Endothelial cell (in vitro differentiated cells): ENCODE measurements around the gene CDR2. TPM values are rescaled to one million over a fixed set of nuclear protein-coding genes. Genes with fewer than 3 reads are reported as not detected.

Source experiments
- DNase-seq: peaks from one replicate; pipeline ENCODE4 v3.0.0; 2021; ENCODE audit warnings: low spot score
- H3K27ac Mint-ChIP-seq: one replicate; pipeline ENCODE4 v1.8.0; 2021; ENCODE audit warnings: mixed read lengths, inconsistent platforms; ENCODE audit not compliant: unreplicated experiment
- H3K27me3 Mint-ChIP-seq: one replicate; pipeline ENCODE4 v1.8.0; 2021; ENCODE audit warnings: mild to moderate bottlenecking, moderate library complexity, mixed read lengths, inconsistent platforms; ENCODE audit not compliant: unreplicated experiment
- H3K36me3 Mint-ChIP-seq: one replicate; pipeline ENCODE4 v1.8.0; 2021; ENCODE audit warnings: mild to moderate bottlenecking, low read depth, mixed read lengths, inconsistent platforms; ENCODE audit not compliant: unreplicated experiment
- H3K4me1 Mint-ChIP-seq: one replicate; pipeline ENCODE4 v1.8.0; 2021; ENCODE audit warnings: mild to moderate bottlenecking, mixed read lengths, inconsistent platforms; ENCODE audit not compliant: unreplicated experiment
- H3K4me3 Mint-ChIP-seq: one replicate; pipeline ENCODE4 v1.8.0; 2021; ENCODE audit warnings: mild to moderate bottlenecking, mixed read lengths, inconsistent platforms; ENCODE audit not compliant: unreplicated experiment
- H3K9me3 Mint-ChIP-seq: one replicate; pipeline ENCODE4 v1.8.0; 2021; ENCODE audit warnings: mixed read lengths, inconsistent platforms; ENCODE audit not compliant: unreplicated experiment
- total RNA-seq: library from RNA; stranded (reverse); fragmentation: NEBNext Ultra II Directional; extraction: Animal tissue kit (Norgen Biotek cat#: 25700); gene quantifications from one replicate; pipeline ENCODE4 v1.2.1, GENCODE V29; 2021; ENCODE audit not compliant: unreplicated experiment
- TF ChIP-seq, protein P1 (sequence below): fragments of 200-600 bp; sonication (generic); IDR thresholded peaks from one replicate; pipeline ENCODE4 v1.5.0; 2021; ENCODE audit warnings: antibody characterized with exemption; ENCODE audit not compliant: unreplicated experiment

Gene CDR2
- total RNA-seq, 1 donor from 2014 or later: 26.3 TPM

DNA sequence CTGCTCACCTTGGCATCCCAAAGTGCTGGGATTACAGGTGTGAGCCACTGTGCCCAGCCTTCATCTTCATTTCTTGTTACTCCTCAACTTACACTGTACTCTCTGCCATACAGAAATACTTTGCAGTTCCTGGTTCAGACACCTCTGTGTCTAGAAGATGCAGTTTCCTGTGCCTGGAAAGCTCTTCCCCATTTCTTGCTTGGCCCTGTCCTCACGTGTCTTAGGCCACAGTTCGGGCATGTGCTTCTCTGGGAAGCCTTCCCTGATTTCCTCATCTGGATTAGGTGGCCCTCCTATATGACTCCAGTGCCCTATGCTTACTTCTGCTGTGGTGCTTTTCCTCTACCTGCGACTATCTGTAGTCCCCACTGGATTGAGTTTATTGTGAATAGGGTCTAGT lies 26.5 kb upstream of the CDR2 start:
- TF ChIP-seq, protein P1, sequence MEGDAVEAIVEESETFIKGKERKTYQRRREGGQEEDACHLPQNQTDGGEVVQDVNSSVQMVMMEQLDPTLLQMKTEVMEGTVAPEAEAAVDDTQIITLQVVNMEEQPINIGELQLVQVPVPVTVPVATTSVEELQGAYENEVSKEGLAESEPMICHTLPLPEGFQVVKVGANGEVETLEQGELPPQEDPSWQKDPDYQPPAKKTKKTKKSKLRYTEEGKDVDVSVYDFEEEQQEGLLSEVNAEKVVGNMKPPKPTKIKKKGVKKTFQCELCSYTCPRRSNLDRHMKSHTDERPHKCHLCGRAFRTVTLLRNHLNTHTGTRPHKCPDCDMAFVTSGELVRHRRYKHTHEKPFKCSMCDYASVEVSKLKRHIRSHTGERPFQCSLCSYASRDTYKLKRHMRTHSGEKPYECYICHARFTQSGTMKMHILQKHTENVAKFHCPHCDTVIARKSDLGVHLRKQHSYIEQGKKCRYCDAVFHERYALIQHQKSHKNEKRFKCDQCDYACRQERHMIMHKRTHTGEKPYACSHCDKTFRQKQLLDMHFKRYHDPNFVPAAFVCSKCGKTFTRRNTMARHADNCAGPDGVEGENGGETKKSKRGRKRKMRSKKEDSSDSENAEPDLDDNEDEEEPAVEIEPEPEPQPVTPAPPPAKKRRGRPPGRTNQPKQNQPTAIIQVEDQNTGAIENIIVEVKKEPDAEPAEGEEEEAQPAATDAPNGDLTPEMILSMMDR: no peak
- no peaks in the 10 kb centered on the region for H3K4me1 Mint-ChIP-seq
- no peak overlapping the region for H3K4me3 Mint-ChIP-seq
- H3K36me3 Mint-ChIP-seq: no peaks in the 10 kb centered on the region
- no peaks in the 10 kb centered on the region for H3K27me3 Mint-ChIP-seq
- no peak for DNase-seq
- H3K27ac Mint-ChIP-seq: no peak overlapping the region
- no peaks in the 10 kb centered on the region for H3K9me3 Mint-ChIP-seq

DNA sequence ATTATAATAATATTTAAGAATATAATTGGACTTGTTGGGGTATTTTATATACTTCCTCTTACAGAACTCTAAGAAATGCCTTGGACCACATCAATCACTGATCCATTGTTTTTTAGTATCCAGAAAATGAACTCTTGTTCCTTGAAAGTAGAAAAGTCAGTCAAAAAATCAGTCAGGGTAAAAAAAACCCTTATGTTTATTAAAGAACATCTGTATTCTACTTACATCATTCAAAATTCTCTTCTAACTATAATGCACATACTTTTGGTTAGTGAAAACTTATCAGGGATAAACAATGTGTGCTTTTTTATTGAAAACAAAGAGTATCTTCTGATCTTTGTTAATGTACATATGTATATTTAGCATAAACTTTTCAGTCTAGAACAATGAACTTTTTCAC lies 23.5 kb upstream of the CDR2 start:
- TF ChIP-seq, protein P1: no peak
- Mint-ChIP-seq H3K27me3 (no peaks in the 10 kb centered on the region), H3K9me3 (no peaks in the 10 kb centered on the region), H3K4me3 (no peak overlapping the region), H3K27ac (no peak overlapping the region), H3K36me3 (no peaks in the 10 kb centered on the region), H3K4me1 (no peaks in the 10 kb centered on the region)
- DNase-seq: no peak

DNA sequence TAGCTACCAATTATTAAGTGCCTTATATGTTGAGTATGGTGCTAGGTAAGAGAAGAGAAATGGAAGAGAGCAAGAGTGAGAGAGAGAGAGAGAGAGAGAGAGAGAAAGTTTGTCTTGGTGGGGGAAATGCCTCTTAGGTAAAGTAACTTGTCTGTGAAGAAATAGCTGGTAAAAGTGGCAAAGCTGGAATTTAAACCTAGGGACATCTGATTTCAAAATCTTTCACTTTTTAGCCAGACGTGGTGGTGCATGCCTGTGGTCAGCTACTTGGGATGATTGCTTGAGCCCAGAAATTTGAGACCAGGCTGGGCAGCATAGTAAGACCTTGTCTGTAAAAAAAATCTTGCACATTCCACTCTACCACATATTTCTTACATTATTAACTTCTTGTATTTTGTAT lies 23.0 kb upstream of the CDR2 start:
- Mint-ChIP-seq H3K9me3 (no peaks in the 10 kb centered on the region), H3K27ac (no peak overlapping the region), H3K27me3 (no peaks in the 10 kb centered on the region), H3K4me1 (no peaks in the 10 kb centered on the region), H3K36me3 (no peaks in the 10 kb centered on the region), H3K4me3 (no peak overlapping the region)
- TF ChIP-seq, protein P1: no peak
- DNase-seq: no peak

DNA sequence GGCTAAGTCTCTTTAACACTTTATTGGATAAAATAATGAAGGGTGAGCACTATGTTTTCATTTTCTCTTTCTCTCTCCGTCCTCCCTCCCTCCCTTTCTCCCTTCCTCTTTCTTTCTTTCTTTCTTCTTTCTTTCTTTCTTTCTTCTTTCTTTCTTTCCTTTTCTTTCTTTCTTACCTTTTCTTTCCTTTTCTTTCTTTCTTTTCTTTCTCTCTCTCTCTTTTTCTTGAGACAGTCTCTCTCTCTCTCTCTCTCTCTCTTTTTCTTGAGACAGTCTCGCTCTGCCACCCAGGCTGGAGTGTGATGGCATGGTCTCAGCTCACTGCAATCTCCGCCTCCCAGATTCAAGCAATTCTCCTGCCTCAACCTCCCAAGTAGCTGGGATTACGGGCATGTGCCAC lies 21.5 kb upstream of the CDR2 start:
- DNase-seq: no peak
- Mint-ChIP-seq H3K27me3 (no peaks in the 10 kb centered on the region), H3K9me3 (no peaks in the 10 kb centered on the region), H3K4me3 (no peak overlapping the region), H3K4me1 (no peaks in the 10 kb centered on the region), H3K27ac (no peak overlapping the region), H3K36me3 (no peaks in the 10 kb centered on the region)
- TF ChIP-seq, protein P1: no peak

DNA sequence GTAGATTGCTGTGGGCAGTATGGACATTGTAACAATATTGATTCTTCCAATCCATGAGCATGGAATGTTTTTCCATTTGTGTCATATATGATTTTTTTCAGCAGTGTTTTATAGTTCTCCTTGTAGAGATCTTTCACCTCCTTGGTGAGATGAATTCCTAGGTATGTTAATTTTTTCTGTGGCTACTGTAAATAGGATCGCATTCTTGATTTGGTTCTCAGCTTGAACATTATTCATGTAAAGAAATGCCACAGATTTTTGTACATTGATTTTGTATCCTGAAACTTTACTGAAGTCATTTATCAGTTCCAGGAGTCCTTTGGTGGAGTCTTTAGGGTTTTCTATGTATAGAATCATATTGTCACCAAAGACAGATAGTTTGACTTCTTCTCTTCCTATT lies 19.7 kb upstream of the CDR2 start:
- DNase-seq: no peak
- H3K4me1 Mint-ChIP-seq: no peaks in the 10 kb centered on the region
- no peak overlapping the region for H3K27ac Mint-ChIP-seq
- no peak overlapping the region for H3K4me3 Mint-ChIP-seq
- H3K9me3 Mint-ChIP-seq: no peaks in the 10 kb centered on the region
- H3K27me3 Mint-ChIP-seq: no peaks in the 10 kb centered on the region
- no peaks in the 10 kb centered on the region for H3K36me3 Mint-ChIP-seq
- TF ChIP-seq, protein P1: no peak
